Type B pancreatic cell (in vitro differentiated cells): ENCODE results near the gene JDP2. TPM values are rescaled to one million over a fixed set of nuclear protein-coding genes. Genes with fewer than 3 reads are reported as not detected.
"Not testable (repeated sequence)": the region's sequence is repeated elsewhere in the genome, so short reads cannot be mapped to it uniquely, and the experiment has no call there.

Experiments
- DNase-seq: peaks from one replicate; pipeline ENCODE4 v3.0.0; 2021; ENCODE audit warnings: mixed read lengths; ENCODE audit not compliant: unreplicated experiment; ENCODE audit errors: extremely low spot score
- H3K27ac Mint-ChIP-seq: 2 replicates; pipeline ENCODE4 v1.8.0; 2021; ENCODE audit warnings: mild to moderate bottlenecking, mixed read lengths
- H3K27me3 Mint-ChIP-seq: 2 replicates; pipeline ENCODE4 v1.8.0; 2021; ENCODE audit warnings: mixed read lengths
- H3K36me3 Mint-ChIP-seq: 2 replicates; pipeline ENCODE4 v1.8.0; 2021; ENCODE audit warnings: mixed read lengths
- H3K4me1 Mint-ChIP-seq: one replicate; pipeline ENCODE4 v1.8.0; 2021; ENCODE audit warnings: mixed read lengths; ENCODE audit not compliant: unreplicated experiment
- H3K4me3 Mint-ChIP-seq: 2 replicates; pipeline ENCODE4 v1.8.0; 2021; ENCODE audit warnings: mild to moderate bottlenecking, mixed read lengths
- H3K9me3 Mint-ChIP-seq: 2 replicates; pipeline ENCODE4 v1.8.0; 2021; ENCODE audit warnings: mixed read lengths
- long read RNA-seq: library from polyadenylated mRNA; unstranded; transcript quantifications from one replicate; pipeline ENCODE4 v2.0.0, GENCODE V29; 2020
- total RNA-seq: library from RNA; stranded (reverse); gene quantifications from 2 replicates; pipeline ENCODE4 v1.2.1, GENCODE V29; 2021; ENCODE audit warnings: low replicate concordance
- TF ChIP-seq, protein P1 (sequence below): fragments of 200-600 bp; sonication (generic); conservative IDR thresholded peaks from 2 replicates; pipeline ENCODE4 v1.5.0; 2021; ENCODE audit warnings: antibody characterized with exemption, mild to moderate bottlenecking

Gene JDP2, protein sequence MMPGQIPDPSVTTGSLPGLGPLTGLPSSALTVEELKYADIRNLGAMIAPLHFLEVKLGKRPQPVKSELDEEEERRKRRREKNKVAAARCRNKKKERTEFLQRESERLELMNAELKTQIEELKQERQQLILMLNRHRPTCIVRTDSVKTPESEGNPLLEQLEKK
- total RNA-seq: 31.3 and 78.6 TPM in 2 replicates
- long read RNA-seq, partial matches to known transcripts: 1 of 9 reads
- long read RNA-seq, other reads (novel, unspliced or antisense): 8 of 9 reads

DNA sequence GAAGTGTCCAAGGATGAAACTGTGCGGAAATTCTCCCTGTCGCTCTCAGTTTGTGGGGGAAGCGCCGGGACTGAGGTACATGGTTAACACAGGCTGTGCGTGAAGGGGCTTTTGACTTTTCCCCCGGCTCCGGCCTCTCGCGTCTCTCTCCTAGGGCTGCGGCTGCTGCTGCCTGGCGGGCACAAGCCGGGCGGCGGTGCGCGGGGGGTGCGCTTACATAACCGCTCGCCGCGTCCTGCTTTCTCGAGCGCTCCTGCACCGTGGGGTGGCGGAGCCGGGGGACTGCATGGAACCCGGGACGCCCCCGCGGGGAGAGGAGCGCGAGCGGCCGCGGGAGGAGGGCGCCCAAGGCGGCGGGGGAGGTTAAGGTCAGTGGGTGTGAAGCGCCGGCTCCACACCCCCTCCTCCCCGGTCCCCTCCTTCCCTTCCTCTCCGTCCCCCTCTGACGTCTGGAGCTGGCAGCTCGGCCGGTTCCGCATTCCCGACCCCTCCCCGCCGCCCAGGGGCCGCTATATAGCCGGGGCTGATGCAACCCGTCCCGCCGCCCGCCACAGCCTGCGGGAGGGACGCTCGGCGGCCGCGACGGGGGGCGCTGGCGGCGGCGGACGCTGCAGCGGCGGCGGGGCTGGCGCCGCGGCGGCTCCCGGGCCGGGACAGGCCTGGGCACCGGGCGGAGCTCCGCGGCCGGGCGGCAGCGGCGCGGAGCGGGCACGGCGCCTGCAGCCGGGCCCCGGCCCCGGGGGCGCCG lies at the start of gene JDP2:
Gene JDP2 (plus strand): TSS at position 541 of the 748 bp plus-strand sequence. CDS start 9,899 bp downstream, outside the sequence.
- peaks cover 43% of the 10 kb centered on the region for H3K4me1 Mint-ChIP-seq
- no peaks in the 10 kb centered on the region for H3K27me3 Mint-ChIP-seq
- H3K4me3 Mint-ChIP-seq: peak within 1 kb of the TSS; percentile 83
- peaks cover 4% of the 10 kb centered on the region for H3K9me3 Mint-ChIP-seq
- H3K36me3 Mint-ChIP-seq: peaks cover 5% of the 10 kb centered on the region
- peak within 1 kb of the TSS; percentile 72 for H3K27ac Mint-ChIP-seq
- peak; percentile 83 for DNase-seq
- TF ChIP-seq, protein P1, sequence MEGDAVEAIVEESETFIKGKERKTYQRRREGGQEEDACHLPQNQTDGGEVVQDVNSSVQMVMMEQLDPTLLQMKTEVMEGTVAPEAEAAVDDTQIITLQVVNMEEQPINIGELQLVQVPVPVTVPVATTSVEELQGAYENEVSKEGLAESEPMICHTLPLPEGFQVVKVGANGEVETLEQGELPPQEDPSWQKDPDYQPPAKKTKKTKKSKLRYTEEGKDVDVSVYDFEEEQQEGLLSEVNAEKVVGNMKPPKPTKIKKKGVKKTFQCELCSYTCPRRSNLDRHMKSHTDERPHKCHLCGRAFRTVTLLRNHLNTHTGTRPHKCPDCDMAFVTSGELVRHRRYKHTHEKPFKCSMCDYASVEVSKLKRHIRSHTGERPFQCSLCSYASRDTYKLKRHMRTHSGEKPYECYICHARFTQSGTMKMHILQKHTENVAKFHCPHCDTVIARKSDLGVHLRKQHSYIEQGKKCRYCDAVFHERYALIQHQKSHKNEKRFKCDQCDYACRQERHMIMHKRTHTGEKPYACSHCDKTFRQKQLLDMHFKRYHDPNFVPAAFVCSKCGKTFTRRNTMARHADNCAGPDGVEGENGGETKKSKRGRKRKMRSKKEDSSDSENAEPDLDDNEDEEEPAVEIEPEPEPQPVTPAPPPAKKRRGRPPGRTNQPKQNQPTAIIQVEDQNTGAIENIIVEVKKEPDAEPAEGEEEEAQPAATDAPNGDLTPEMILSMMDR: peak; percentile 35

DNA sequence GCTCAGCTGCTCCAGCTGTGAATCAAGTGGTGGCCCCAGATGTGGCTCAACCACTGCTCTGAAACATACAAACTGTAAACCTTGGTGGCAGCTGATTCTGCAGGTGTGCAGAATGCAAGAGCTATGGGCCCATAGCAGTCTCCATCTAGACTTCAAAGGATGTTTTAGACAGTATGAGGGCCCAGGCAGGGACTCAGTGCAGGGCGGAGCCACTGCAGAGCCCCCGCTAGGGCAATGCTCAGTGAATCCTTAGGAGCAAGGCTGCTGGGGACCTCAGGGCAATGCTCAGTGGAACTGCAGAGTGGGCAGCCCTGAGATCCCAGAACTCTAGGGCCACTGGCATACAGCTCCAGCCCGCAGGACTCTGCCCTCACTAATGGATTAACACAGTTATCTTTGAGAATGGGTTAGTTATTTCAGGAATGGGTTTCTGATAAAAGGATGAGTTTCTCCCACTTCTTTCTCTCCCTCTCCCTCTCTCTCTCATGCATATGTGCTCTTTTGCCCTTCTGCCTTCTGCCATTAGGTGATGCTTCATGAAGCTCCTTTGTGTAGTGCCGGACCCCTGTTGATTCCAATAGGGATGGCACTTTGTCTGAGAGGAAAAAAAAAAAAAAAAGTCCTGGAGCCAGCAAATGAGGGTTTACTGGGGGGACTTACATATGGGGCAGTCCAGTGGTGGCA lies 48.4 kb upstream of the JDP2 start:
- H3K27me3 Mint-ChIP-seq: peaks cover 6% of the 10 kb centered on the region
- no peaks in the 10 kb centered on the region for H3K9me3 Mint-ChIP-seq
- peaks cover 5% of the 10 kb centered on the region for H3K4me1 Mint-ChIP-seq
- H3K27ac Mint-ChIP-seq: no peak overlapping the region
- H3K36me3 Mint-ChIP-seq: no peaks in the 10 kb centered on the region
- DNase-seq: no peak
- TF ChIP-seq, protein P1: no peak
- no peak overlapping the region for H3K4me3 Mint-ChIP-seq

DNA sequence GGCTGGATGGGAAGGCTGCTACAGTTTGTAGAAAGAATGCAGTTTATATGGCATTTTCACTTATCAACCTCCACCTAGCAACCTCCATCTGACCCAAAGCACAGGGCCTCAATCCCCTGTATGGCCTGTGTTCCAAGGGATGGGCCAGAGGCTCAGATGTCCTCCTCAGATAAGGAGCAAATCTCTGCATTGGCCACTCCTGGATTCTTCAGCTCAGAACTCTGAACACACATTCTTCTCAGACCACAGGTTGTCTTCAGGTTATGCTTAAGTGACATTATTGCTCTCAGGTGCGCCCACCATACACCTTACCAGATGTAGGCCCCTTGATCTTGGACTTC lies 47.9 kb upstream of the JDP2 start:
- Mint-ChIP-seq H3K9me3 (no peaks in the 10 kb centered on the region), H3K36me3 (no peaks in the 10 kb centered on the region), H3K27ac (no peak overlapping the region), H3K4me1 (peaks cover 5% of the 10 kb centered on the region), H3K27me3 (peaks cover under 1% of the 10 kb centered on the region), H3K4me3 (no peak overlapping the region)
- TF ChIP-seq, protein P1: no peak
- no peak for DNase-seq

DNA sequence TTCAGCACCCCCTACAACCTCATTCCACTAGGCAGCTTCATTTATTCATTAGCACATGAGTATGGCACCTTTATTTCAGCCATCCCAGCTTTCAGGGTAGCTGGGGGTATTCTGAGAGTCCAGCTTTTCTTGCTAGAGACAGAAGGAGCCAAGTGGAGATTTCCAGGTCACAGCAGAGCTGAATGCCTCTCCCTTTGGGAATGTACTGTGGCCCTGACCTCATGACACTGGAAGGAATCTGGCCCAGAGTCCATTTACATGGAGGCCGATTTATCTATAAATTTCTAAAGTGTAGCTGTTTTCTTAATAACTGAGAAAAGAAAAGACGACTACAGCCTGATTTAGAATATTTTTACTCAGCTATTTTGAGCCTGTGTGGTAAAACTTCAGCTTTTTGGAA lies 47.2 kb upstream of the JDP2 start:
- Mint-ChIP-seq H3K4me1 (peaks cover 5% of the 10 kb centered on the region), H3K4me3 (no peak overlapping the region), H3K27me3 (no peaks in the 10 kb centered on the region), H3K27ac (no peak overlapping the region), H3K9me3 (no peaks in the 10 kb centered on the region), H3K36me3 (no peaks in the 10 kb centered on the region)
- TF ChIP-seq, protein P1: no peak
- no peak for DNase-seq

DNA sequence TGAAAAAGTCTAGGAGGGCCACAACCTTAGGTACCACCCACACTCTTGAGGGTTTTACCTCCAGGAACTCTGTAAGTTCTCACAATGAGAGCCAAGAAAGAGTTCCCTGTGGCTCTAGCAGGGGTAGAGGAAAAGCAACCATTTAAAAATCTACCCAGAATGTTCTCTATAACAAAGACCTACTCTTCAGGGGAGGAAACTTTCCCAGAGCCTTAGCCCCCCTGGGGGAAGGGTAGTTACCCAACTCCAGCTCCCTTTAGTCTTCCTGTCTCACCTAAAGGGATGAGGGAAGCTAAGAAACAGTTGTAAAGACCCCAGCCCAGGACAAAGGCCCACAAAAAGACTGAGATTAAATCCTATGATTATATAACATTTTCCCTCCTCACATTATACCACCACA lies 46.2 kb upstream of the JDP2 start:
- H3K27ac Mint-ChIP-seq: no peak overlapping the region
- DNase-seq: no peak
- no peaks in the 10 kb centered on the region for H3K36me3 Mint-ChIP-seq
- peaks cover 5% of the 10 kb centered on the region for H3K4me1 Mint-ChIP-seq
- no peaks in the 10 kb centered on the region for H3K27me3 Mint-ChIP-seq
- TF ChIP-seq, protein P1: no peak
- H3K9me3 Mint-ChIP-seq: no peaks in the 10 kb centered on the region
- no peak overlapping the region for H3K4me3 Mint-ChIP-seq

DNA sequence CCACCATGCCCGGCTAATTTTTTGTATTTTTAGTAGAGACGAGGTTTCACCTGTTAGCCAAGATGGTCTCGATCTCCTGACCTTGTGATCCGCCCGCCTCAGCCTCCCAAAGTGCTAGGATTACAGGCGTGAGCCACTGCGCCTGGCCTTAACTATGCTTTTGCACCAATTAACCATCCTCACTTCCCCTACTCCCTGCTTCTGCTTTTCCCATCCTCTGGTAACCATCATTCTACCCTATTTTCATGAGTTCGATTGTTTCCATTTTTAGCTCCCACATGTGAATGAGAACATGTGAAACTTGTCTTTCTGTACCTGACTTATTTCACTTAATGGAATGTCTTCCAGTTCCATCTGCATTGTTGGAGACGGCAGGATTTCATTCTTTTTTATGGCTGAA lies 44.6 kb upstream of the JDP2 start:
- not testable (repeated sequence) for H3K27ac Mint-ChIP-seq, H3K36me3 Mint-ChIP-seq, H3K4me3 Mint-ChIP-seq, H3K4me1 Mint-ChIP-seq, H3K9me3 Mint-ChIP-seq, DNase-seq, H3K27me3 Mint-ChIP-seq
